HG02763 (cell line): ENCODE measurements around the gene DDX11.
"Not testable (repeated sequence)": the region's sequence is repeated elsewhere in the genome, so short reads cannot be mapped to it uniquely, and the experiment has no call there.

Experiments used
- ATAC-seq: cut with Tn5 transposase; IDR thresholded peaks from one replicate; pipeline ENCODE4 v1.9.1; 2021; ENCODE audit warnings: mild to moderate bottlenecking, moderate library complexity; ENCODE audit not compliant: unreplicated experiment

DDX11 gene

DNA sequence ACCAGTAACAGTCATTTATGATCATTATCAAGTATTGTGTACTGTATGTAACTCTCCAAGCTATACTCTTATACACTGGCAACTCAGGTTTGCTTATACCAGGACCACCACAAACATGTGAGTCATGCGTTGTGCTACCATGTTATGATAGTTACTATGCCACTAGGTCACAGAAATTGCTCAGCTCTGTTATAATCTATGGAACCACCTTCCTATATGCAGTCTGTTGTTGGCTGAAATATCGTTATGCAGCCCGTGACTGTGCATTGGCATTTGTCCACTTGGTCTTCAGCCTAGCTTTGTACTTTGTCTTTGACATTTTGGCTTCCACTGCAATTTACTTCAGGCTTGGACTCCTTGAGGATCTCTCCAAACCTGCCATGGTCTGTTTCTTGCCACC is 7.5 kb upstream of the DDX11 start:
- ATAC-seq, result not testable (repeated sequence)

DNA sequence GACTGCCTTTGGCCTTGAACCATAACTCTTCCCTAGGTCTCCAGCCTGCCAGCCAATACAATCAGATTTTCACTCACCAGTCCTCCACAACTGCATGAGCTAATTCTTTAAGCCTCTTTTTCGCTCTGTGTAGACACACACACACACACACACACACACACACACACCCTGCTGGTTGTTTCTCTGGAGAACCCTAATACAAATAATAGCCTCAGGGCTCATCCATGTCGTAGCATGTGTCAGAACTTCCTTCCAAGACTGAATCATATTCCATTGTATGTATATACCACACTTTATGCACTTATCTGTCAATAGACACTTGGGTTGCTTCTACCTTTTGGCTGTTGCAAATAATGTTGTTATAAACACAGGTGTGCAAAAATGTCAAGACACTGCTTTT is 6.0 kb upstream of the DDX11 start:
- not testable (repeated sequence) for ATAC-seq

DNA sequence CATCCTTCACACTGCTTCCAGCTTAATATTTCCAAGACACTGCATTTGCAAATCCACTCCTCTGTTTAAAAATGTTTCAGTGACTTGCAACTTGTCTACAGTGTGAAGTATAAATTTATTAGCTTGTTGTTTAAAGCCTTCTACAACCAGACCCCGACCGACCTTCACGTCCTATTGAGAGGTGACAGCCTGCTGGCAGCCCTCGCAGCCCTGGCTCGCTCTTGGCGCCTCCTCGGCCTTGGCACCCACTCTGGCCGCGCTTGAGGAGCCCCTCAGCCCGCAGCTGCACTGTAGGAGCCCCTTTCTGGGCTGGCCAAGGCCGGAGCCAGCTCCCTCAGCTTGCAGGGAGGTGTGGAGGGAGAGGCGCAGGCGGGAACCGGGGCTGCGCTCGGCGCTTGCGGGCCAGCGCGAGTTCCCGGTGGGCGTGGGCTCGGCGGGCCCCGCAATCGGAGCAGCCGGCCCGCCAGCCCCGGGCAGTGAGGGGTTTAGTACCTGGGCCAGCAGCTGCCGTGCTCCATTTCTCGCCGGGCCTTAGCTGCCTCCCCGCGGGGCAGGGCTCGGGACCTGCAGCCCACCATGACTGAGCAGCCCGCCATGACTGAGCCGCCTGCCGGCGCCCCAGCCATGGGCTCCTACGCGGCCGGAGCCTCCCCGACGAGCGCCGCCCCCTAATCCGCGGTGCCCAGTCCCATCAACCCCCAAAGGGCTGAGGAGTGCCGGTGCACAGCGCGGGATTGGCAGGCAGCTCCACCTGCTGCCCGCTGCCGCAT is 2.5 kb upstream of the DDX11 start:
- ATAC-seq, result not testable (repeated sequence)

DNA sequence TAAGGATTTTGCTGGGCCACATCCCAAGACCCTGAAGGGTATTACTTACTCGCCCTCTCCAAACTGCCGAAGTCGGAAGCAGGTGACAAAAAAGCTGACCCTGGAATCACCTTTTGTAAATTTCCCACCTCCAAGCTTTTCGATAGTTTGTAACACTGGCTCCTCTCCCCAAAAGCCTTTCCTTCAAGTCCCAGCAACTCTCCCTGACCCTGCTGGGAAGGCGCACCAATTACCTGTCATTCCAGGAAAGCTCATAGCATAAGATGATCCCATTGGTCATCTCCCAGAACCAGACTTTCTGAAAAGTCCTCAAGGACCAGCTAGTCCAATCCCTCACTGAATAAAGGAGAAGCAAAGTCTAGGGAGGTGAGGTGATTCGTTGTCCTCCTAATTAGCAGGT is 698 bp upstream of the DDX11 start:
- not testable (repeated sequence) for ATAC-seq

DNA sequence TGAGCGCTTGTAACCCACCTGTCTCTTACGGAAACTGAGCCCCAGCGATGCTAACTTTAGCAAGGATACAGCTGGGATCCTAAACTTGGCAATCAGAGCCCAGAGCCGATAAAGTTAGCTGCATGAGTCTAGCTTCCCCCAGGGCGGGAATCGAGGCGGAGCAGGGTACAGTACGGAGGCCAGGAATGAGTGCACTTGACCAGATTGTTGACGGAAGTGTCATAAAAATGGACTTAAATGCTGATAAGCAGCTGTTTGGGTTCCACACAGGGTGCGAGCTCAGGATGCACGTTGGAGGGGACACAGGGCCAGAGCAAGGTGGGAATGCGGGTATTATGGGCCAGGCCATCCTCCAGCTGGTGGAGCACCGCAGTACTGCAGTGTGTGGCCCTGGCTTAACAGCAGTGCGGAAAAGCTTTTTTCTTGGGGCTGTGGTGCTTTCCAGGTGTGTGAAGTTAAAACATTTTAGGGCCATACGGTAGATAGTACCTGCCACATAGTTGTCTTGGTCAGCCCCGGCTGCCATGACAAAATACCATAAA is 744 bp downstream of the DDX11 start:
- peak; percentile 29 for ATAC-seq

DNA sequence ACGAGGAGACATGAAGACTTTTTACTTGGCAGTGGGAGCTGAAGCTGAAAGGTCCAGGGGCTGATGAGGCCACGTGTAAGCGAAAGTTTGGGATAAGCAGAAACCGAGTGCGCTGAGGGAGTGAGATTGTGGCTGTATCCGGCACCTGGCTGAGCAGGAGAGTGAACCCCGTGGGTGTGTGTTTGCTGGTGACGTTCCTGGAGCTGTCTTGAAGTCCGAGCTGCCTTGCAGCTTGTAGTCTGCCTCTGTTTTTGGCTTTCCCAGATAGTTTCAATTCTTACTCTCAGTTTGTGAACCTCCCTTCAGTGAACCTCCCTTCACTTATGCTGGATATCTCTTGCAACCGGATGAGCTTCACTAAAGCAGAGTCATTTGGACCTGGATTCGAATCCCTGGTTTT is 2.5 kb downstream of the DDX11 start:
- ATAC-seq, result not testable (repeated sequence)

DNA sequence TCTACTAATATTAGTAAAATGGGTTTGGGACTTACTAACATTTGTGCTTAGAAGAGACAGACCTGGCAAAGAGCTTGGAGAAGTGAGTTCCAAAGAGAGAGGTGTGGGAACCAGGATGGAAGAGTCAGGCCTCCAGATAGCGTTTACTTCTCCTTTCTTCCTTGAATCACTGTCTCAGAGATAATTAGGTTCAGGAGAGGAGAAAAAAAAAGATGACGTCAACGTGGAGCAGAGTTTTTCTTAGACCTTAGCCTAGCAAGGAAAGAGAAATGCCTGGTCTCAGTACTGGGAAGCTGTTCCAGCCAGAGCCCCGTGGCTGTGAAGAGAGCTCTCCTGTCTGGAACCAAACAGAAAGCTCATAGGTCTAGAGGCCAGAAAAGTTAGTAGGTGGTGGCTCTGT is 3.4 kb downstream of the DDX11 start:
- ATAC-seq, result not testable (repeated sequence)

DNA sequence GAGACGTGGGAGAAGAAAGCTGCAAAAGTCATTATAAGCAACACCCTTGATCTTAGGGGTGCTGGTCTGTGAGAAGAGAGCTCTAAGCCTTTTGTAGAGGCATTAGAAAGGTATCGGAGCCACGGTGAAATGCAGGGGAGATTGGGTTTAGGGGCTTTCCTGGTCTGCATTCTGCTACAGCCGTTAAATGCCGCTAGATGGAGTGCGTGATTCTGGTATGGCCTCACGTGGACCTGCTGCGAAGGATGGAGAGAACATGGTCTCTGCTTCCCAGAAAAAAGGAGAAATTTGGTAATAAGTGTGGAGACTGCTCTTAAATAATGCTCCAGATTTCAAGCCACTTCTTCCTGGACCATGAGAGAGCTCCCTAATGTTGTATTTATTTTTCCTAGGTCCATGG is 4.3 kb downstream of the DDX11 start:
- not testable (repeated sequence) for ATAC-seq

DNA sequence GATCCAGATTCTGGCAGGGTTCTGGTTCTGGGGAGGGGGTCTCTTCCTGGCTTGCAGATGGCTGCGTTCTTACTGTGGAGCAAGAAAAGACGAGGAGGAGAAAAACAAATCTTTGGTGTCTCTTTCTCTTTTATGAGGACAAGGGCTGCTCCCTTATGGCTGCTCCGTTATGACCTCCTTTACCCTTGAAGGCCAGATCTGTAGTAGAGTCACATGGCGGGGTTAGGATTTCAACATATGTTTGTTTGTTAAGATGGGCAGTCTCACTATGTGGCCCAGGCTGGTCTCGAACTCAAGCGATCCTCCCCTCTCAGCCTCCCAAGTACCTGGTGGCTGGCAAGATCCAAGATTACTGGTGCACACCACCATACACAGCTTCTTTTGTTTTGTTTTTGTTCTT is 5.8 kb downstream of the DDX11 start:
- ATAC-seq, result not testable (repeated sequence)

DNA sequence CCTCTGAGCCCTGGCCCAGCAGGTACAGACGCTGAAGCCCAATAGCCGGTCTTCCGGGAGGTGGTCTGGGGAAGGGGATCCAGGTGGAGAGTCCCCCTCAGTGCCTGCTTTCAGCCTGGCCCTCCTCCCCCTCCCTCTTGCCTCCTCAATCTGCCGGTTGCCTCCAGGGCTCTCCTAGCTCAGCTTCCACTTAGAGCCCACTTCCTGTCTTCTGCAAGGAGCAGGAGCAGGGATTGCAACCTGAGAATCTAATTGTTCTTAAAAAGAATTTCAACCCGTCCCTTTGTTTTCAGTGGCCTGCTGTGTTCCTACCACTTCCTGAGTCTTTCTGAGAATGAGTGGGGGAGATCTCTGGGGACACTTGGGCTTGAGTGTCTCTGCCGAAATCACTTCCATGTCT is 6.6 kb downstream of the DDX11 start:
- ATAC-seq, result not testable (repeated sequence)

DNA sequence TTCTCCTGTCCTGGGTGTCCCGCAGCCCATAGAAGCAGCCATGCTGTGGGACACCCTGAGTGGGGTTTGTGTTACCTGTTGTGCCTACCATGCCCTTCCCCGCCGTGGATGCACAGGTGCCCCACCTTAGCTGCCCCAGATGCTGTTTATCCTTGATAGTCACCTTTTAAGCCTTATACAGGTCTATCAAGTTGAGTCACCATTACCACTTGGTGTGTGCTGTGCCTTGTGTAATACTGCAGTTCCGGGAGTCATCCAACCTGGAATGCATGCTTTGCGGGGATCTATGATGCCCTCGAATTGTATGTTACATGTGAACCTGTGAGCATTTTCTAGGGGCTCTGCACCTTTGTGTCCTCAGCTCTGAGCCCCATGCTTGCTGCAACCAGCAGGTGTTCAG is 7.6 kb downstream of the DDX11 start:
- ATAC-seq, result not testable (repeated sequence)

DNA sequence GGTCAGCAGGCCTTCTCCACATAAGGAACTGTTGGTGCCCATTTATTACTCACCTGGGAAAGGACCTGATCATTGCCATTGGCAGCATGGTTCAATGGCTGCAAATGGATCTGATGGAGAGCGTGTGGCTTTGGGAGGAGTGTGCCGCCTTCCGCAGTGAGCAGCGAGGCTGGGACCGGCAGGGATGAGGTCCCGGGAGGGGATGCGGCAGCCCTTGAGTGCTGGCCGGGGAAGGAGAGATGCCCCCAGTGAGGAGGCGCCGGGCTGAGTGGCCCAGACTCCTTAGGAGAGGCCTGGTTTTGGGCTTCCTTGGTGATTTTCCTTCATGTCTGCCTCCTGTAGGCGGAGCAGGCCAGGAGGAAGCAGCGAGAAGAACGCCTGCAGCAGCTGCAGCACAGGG is 10.6 kb downstream of the DDX11 start:
- not testable (repeated sequence) for ATAC-seq

DNA sequence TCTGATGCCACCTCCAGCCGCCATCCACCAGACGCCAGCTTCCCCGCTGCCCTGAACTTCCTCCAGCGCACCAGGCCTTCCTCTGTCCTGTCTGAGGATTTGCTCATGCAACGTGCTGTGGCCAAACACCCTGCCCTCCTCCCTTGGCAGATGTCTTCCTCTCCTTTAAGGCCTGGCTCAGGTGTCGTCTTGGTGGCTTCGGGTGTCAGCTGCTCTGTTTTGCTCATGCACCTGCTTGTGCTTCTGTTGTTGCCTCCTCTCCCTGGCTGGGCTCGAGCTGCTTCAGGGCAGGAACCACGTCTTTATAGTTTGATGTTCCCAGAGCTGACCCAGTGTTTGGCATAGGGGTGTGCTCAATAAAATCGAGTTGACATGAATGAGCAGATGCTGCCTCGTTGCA is 12.4 kb downstream of the DDX11 start:
- not testable (repeated sequence) for ATAC-seq

DNA sequence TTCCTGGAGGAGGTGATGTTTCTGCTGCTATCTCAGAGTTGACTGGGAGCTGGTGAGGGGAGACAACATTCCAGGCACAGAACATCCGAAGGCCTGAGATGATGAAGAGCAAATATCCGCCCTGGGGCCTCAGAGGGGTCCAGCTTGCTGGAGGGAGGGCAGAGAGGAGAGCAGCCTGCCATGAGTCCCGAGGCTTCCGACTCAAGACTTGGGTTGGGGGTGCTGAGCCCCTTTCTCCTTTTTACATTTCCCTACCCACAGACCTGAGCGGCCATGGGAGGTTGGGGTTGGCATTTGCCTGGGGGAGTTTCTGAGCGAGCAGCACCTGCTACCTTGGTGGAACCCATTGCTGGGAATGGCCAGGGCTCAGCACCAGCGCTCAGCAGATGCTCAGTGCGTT is 13.8 kb downstream of the DDX11 start:
- not testable (repeated sequence) for ATAC-seq

DNA sequence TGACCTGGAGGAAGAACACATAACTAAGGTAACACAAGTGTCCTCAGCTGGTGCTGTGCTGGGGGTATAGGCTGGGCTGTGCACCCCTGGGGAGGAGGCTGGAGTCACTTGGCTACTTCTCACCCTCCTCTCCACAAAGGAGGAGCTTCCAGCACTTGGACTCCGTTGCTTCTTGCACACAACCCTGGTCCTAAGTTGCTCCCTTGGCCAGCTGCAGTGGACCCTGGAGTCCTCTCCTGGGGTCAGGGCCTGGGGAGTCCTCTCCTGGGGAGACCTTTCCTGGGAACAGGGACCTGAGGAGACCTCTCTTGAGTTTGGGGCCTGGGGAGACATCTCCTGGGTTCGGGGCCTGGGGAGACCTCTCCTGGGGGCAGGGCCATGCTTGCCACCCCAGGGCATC is 14.3 kb downstream of the DDX11 start:
- not testable (repeated sequence) for ATAC-seq

DNA sequence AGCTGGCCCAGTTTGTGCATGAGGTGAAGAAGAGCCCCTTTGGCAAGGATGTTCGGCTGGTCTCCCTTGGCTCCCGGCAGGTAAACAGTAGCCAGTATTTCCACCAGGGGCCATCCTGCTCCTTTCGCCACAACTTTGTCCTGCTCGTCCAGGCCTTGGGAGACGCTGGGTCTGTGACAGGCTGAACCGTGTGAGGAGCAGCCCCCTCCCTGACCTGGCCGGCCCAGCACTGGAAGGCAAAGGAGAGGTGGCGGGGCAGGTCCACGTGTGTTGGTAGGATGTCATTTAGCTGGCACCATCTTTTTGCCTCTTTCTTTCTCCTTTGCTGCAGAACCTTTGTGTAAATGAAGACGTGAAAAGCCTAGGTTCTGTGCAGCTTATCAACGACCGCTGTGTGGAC is 15.4 kb downstream of the DDX11 start:
- ATAC-seq, result no peak

DNA sequence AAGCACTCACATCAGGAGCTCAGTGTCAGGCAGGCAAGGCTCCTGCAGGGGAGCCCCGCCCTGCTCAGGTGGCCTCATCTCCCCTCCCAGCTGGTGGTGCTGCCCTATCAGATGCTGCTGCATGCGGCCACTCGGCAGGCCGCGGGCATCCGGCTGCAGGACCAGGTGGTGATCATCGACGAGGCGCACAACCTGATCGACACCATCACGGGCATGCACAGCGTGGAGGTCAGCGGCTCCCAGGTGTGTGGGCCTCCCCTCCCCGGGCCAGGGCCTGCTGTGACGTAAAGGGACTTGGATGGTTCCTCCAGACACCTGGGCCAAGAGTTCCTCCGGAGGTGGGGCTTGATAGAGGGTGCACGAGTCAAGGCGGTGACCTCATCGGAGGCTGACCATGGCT is 18.0 kb downstream of the DDX11 start:
- not testable (repeated sequence) for ATAC-seq

DNA sequence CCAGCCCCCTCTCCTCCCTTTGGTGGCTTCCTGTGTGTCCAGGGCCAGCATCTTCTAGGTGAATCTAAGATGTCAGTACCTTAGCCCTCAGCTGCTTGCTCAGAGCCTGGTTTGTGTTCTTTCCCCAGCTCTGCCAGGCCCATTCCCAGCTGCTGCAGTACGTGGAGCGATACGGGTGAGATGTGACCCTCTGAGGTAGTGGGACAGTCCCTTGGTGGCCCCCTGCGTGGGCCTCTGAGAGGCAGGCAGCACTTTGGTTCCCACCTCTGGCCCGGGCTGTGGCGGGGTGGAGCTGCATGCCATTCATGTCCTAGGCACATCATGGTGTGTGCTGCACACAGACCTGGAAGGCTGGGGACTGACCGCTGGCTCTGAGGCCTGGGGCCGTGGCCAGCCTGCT is 19.1 kb downstream of the DDX11 start:
- ATAC-seq, result not testable (repeated sequence)

DNA sequence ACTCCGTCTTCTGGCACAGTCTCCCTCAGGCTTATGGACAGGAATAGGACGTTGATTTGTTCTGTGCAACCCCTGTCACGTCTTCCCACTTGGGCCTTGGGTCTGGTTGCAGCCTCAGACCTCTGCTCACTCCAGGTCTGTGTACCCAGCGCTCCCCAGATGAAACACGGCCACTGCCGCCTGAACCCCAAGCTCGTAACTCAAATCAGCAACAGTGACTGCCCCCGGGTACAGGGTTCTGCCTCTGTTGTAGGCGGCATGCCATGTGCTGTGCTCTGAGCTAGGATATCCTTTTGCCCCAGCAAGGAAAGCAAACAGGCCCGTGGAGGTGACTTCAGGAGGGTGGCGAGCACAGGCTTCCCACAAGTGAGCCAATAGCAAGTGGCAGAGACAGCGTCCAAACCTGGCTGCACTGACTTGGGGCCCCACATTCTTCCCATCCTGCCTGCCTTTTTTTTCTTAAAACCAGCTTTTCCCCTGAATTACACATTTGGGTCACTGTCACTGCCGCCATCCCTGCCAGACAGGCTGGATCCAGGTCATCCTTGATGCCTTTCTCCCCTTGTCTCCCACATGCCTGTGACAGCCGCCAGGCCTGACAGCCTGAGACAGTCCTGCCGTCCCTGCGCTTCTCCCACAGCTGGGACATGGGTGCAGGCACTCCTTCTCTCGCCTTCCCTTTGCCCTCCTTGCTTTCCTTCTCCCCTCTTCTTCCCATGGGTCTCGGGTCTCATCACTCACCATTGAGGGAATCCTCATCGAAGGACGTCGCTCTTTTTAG is 21.6 kb downstream of the DDX11 start:
- not testable (repeated sequence) for ATAC-seq

DNA sequence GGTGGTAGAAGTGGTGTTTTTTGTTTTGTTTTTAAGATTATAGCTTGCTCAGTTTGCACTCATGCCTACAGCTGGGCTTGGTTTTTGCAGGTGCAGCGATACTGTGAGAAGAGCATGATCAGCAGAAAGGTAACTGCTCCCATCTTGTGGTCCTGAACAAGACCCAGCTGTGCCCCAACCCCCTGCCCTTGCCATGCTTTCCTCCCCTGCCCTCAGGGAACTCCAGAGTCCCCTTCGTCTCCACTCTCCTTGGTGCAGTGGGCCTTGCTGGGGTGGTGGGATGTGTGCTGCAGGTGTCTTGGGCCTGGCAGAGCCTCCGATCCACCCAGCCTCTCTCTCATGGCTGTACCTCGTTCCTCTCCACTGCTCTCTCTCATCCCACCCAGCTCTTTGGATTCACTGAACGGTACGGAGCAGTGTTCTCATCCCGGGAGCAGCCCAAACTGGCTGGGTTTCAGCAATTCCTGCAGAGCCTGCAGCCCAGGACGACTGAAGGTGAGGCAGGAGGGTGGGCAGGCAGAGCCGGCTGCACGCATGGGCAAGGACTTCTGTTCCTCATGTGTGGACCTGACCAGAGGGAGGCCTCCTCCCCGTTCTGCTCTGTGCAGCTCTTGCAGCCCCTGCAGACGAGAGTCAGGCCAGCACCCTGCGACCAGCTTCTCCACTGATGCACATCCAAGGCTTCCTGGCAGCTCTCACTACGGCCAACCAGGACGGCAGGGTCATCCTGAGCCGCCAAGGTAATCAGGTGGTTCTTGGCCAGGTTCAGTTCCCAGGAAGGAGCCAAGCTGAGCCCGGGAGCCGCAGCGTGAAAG is 22.8 kb downstream of the DDX11 start:
- not testable (repeated sequence) for ATAC-seq

DNA sequence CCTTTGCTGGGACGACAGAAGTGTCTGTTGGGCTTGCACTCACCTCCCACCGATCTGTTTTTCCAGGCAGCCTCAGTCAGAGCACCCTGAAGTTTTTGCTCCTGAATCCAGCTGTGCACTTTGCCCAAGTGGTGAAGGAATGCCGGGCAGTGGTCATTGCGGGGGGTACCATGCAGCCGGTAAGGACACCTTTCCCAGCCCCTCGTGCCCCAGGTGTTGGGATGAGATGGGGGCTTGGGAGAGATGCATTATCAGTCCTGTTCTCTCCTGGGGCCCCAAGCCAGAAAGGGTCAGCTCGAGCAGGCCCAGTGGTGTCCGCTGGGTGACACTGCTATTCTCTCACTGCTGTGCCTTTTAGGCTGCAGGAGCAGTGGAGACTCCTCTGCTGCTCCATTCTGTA is 24.2 kb downstream of the DDX11 start:
- not testable (repeated sequence) for ATAC-seq
